GM12801 (cell line): ENCODE results near the gene PBX3.

ENCODE experiments used
- CTCF ChIP-seq: IDR thresholded peaks from one replicate; pipeline ENCODE4 v1.5.1; 2011; ENCODE audit warnings: control low read depth; ENCODE audit not compliant: insufficient read length; ENCODE audit errors: extremely low read depth

PBX3 gene

GRCh38 chr9:125909459-125909858 is 162.3 kb downstream of the PBX3 start:
- no peak for TF ChIP-seq CTCF

GRCh38 chr9:125910286-125910685 is 163.1 kb downstream of the PBX3 start:
- TF ChIP-seq CTCF: no peak

GRCh38 chr9:125911861-125912644 is 164.9 kb downstream of the PBX3 start:
- TF ChIP-seq CTCF: no peak

GRCh38 chr9:125912667-125913066 is 165.5 kb downstream of the PBX3 start:
- TF ChIP-seq CTCF: no peak

DNA sequence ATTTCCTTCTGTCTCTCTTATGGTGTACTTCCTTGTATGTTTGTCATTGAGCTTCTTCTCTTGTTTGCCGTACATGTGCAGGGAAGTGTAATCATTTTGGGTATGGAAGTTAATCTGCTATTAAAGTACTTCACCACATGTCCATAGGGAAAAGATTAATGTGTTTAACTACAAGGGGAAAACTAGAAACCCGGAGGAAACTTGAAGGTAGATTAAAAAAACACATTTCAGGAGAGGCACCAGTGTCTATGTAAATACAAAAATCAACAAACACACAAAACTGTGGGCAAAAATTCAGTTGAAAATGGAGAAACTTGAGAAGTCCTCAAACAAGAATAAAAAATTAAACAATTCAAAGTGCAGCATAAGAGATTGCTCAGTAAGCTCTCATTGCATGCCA is 166.4 kb downstream of the PBX3 start:
- TF ChIP-seq CTCF: no peak

DNA sequence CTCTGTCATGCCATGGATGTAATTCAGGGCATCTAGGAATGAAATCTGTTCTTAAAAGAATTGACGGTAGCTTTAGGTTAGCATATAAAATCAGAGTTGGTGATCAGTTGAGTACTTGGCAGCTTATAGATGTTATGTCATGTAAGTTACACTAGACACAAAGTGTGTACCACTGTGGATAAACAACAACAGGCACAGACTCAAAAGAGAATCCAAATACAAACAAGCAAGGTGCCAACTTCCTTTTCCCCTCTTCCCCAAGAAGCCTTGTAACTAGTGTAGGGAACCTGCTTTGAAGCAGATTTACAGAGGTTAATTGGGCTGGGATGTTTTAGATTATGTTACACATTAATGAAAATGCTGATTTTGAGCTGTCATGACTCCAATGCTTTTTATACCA is 167.2 kb downstream of the PBX3 start:
- TF ChIP-seq CTCF: no peak

- TF ChIP-seq CTCF: no peak
Measured at GRCh38 chr9:125915606-125916005, 168.4 kb downstream of the PBX3 start.
